GM18870 (cell line): ENCODE results near the gene ZXDC.
A peak's percentile ranks its signal among the peaks of the same experiment; 100 is the strongest.

Experiments
- ATAC-seq: cut with Tn5 transposase; IDR thresholded peaks from one replicate; pipeline ENCODE4 v1.9.1; 2021; ENCODE audit warnings: moderate library complexity; ENCODE audit not compliant: unreplicated experiment

The ZXDC gene

GRCh38 chr3:126476166-126477060, 722 bp upstream of the ZXDC start:
- ATAC-seq, result no peak

DNA sequence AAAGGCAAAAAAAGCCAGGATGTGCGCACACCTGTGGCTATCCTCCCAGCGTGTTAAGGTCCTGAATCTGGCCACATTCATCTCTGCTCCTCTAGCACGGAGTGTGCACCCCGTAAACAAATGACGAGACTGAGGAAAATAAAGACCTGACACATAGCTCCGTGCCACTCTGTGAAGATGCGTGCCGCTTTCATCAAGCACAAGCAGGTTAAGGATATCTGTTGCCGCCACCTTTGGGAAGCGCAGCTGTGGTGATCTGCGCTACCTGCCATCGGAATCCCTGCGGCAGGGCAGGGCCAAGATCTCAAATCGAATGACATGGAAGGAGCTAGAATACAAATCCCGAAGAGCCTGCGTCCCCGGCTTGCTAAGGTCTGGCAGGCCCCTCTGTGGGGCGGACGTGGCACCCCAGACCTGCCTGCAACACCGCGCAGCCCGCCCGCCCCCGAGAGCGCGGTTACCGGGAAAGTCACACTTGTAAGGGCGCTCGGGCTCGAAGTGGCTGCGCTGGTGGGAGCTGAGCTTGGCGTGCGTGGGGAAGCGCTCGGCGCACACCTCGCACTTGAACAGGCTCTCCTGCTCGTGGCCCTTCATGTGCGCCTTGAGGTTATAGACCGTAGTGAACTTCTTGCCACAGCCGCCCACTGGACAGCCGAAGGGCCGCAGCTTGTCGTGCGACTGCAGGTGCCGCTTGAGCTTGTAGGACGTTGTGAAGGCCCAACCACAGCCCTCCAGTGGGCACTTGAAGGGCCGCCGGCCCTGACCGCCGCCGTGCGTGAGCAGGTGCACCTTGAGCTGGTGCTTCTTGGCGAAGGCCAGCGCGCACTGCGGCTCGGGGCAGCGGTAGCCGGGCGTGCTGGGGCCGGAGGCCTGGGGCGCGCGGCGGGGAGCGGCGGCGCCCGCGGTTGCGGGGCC, 936 bp downstream of the ZXDC start:
- peak; percentile 25 for ATAC-seq

DNA sequence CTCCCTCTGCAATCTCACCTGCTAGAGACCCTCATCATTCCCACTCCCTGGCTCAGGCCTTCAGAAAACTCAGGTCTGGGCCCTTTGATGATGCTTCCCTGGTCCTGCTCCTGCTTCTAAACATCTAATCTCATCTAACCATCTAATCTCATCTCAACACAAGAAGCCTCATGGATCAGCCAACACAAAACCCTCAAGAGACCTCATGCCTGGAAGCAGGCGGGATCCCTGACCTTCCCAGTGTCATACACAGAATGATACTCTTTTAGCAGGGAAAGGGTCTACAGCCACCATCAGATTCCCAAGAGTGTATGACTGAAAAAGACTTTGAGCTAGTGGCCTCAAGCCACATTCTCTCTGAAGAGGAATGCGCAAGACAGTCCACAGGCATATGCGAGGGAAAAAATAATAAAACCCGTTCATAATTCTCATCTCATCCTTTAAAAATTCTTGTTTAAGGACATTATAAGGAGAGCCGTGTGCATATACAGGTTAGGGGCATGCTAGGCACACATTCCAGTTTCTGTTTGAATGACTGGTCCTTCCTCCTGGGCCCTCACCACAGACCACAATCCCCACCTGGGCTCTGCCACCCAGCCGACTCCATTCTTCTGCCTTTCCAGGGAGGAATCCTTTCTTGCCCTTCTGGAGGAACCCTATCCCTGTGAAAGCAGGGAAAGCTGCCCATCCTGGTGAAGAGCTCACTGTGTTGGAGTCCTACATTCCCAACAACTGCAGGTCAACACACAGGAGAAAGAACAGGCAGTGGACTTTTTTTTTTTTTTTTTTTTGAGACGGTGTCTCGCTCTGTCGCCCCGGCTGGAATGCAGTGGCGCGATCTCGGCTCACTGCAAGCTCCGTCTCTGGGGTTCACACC, 2.2 kb downstream of the ZXDC start:
- no peak for ATAC-seq

- no peak for ATAC-seq
These were observed 3.2 kb downstream of the ZXDC start for GRCh38 chr3:126472277-126473006.

GRCh38 chr3:126469479-126469878, 6.2 kb downstream of the ZXDC start:
- ATAC-seq, result no peak

DNA sequence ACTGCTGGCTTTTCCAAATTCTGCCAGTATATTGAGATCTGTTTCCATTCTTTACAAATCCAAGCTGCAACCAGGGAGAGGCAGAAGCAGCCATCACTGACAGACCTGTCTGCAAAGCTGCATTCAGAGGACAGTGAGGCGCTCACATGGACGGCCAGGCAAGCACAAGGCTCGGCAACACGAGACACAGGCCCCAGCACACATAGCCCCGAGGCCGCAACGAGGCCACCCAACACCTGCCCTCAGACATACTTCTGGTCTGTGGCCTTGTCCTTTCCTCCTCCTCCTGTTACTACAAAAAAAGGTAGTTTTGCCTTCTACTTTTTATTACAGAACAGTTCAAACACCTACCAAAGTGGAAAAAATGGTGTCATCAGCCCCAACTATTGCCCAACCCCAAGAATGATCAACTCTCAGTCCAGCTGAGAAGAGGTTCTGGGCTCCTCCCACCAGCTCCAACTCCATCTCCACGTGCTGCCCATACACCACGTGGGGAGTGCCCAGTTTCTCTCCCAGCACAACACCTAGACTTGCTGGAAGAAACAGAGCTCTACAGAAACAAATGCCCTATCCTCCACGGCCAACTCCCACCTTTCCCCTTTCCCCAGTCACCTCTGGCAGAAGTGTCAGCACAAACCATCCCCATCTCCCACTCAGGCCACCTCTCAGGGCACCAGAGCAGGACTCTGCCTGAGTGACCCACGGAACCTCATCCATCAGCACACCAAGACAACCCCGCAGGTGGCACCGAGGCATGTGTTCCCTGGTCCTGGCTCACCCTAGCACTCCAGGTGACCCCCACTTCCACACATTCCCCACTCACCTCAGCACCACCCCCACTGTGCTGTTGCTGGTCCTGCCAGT, 7.4 kb downstream of the ZXDC start:
- no peak for ATAC-seq

GRCh38 chr3:126467611-126467955, 8.1 kb downstream of the ZXDC start:
- no peak for ATAC-seq

DNA sequence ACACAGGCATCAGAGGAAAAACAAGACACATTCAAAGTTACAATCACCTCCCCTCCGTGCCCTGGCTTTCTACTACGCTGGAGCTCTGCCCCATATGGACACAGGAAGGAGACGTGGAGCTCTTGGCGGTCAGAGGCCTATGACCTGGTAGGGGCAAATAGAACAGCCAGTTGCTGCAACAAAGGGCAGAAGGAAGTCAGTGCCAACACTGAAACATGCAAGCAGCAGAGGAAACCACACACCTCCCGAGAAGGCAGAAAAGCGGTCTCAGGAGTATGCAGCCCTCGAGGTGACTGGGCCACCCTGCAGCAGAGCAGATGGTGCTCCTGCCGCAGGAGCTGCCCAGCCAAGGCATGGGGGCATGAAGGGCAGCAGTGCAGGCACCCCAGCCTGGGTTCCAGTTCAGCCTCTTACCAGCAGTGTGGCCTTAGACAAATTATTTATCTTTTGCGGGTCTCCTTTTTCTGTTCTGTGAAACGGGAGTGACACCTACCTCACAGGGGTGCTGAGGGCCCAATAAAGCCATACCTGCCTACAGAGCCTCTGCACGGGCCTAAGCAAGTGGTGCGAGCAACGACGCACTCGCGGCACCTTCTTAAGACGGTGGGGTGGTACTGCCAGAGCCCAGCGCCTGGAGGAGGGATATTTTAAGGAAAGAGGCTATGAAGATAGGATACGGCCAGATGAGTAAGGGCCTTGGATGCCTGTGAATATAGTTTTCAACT, 8.6 kb downstream of the ZXDC start:
- no peak for ATAC-seq

- no peak for ATAC-seq
These were observed 9.7 kb downstream of the ZXDC start for GRCh38 chr3:126465928-126466544.

- no peak for ATAC-seq
These were observed 10.7 kb downstream of the ZXDC start for GRCh38 chr3:126464997-126465396.

- no peak for ATAC-seq
These were observed 11.2 kb downstream of the ZXDC start for GRCh38 chr3:126464494-126464893.

GRCh38 chr3:126464093-126464492, 11.6 kb downstream of the ZXDC start:
- no peak for ATAC-seq

DNA sequence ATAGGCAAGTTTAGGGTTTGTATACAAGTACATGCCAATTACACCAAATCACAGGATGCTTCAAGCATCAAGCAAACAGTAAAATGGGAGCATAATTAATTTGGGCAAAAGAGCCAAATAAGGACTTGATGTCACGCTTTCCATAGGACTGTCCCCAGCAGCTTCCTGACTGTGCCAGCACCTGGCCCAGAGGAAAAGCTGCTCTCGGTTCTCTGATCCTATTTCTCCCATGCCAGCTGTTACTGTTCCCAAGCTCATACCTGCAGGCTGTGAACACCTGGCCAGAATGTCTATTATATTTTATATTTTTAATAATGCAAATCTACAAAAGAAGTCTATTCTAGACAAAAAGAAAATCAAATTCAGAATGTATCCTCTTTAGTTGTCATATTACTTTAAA, 12.2 kb downstream of the ZXDC start:
- ATAC-seq, result no peak

DNA sequence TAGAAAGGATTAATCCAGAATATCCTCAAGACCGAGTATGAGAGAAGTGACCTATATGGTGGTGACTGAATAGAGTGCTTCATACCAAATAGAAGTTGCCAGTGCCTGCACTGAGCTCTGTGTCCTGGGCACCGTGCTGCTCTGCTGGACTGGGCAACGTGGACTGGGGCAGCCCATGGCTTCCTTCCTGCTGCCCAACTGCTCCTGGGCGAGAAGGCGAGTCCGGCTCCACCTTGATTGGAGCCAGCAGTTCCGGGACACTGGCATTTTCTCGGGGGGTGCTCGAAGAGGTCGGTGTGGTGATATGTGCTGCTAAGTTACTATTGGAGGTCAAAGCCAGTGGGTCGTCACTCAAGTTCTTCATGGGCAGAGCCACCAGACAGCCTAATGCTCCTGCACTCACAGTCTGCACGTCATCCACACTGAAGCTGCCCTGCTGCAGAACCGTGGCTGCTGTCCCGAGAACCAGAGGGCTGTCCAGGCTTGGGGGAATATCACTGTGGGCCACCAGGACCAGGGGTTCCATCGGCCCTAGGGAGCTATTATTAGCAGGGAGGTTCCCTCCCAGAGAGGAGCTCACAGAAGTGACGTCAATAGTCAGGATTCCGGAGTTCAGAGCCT, 14.1 kb downstream of the ZXDC start:
- no peak for ATAC-seq

DNA sequence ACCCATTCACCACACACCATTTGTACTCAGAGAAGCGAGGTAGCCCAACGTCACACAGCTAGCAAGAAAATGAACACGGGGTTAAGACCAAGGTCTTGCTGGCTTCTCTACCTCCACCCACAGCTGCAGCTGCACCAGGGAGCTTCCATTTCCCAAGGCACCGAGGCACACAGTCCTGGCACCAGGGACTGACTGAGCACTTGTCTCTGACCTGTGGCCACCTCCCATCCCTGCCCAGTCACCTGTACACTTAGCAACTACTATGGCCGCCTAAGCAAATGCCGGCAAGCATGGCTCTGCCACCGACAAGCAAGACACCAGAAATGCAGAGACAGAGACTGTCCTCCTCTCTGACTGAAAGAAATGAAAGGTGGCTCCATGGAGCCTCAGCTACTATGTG, 15.3 kb downstream of the ZXDC start:
- ATAC-seq, result no peak

DNA sequence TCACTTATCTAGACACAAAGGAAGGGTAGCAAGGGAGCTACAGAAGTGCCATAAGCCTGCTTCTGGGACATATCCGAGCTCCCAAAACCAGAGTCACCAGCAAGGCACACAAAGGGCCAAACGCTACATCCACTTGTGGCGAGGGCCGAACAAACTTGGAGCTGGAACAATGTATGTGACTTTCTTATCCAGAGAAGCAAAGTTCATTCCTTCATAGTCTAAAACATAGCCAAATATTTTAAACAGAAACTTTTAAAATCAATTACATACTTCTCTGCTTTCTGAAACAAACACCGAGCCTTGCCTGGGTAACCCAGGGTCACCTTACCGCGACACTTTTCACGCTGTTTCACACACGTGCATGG, 15.9 kb downstream of the ZXDC start:
- ATAC-seq, result no peak

- ATAC-seq, result no peak
These were observed 16.5 kb downstream of the ZXDC start for GRCh38 chr3:126459111-126459762.
